GM12801 (cell line): ENCODE data around the gene DNAI2.

ENCODE experiments used
- TF ChIP-seq, protein P1 (sequence below): IDR thresholded peaks from one replicate; pipeline ENCODE4 v1.5.1; 2011; ENCODE audit warnings: control low read depth; ENCODE audit not compliant: insufficient read length; ENCODE audit errors: extremely low read depth

Gene DNAI2

DNA sequence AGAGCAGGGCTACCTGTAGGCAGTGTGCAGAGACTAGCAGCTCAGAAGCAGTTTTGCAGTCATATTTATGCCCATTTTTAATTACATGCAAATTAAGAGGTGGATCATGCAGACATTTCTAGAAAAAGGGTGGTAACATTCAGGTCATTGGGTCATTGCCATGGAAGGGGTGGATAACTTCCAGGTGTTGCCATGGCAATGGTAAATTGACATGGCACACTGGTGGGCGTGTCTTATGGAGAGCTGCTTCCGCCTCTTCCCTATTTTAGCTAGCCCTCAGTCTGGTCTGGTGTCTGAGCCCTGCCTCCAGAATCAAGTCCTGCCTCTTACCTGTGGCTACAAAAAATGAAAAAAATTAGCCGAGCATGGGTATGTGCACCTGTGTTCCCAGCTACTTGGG is 2.8 kb upstream of the DNAI2 start:
- TF ChIP-seq, protein P1, sequence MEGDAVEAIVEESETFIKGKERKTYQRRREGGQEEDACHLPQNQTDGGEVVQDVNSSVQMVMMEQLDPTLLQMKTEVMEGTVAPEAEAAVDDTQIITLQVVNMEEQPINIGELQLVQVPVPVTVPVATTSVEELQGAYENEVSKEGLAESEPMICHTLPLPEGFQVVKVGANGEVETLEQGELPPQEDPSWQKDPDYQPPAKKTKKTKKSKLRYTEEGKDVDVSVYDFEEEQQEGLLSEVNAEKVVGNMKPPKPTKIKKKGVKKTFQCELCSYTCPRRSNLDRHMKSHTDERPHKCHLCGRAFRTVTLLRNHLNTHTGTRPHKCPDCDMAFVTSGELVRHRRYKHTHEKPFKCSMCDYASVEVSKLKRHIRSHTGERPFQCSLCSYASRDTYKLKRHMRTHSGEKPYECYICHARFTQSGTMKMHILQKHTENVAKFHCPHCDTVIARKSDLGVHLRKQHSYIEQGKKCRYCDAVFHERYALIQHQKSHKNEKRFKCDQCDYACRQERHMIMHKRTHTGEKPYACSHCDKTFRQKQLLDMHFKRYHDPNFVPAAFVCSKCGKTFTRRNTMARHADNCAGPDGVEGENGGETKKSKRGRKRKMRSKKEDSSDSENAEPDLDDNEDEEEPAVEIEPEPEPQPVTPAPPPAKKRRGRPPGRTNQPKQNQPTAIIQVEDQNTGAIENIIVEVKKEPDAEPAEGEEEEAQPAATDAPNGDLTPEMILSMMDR: no peak

DNA sequence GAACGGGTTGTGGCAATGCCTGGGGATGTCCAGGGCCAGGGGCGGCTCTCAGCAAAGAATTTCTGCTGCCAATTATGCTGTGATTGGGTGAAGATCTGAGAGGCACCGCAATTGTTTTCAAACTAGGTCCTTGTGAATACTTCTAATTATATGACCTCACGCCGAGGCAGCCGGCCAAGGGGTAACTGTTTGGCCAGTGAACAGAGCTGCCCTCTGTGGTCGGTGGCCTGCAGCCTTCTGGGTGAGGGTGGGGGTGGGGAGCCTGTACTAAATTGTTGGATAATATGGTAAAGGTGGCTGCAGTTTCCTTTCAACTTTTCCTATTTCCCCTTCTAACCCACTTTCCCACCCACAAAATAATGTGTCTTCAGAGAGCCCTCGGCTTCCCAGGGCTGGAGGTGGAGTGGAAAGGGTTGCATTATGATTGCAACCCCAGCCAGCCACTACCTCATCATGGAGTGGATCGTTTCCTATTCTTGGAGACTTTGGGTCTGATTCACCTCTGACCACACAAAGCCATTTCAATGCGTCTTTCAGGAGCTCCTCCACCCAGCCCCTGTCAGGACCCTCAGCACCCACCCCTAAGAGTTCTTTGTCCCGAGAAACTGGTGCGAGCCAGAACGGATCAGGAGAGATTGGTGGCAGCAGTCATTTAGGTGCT is 2.0 kb upstream of the DNAI2 start:
- TF ChIP-seq, protein P1: no peak

DNA sequence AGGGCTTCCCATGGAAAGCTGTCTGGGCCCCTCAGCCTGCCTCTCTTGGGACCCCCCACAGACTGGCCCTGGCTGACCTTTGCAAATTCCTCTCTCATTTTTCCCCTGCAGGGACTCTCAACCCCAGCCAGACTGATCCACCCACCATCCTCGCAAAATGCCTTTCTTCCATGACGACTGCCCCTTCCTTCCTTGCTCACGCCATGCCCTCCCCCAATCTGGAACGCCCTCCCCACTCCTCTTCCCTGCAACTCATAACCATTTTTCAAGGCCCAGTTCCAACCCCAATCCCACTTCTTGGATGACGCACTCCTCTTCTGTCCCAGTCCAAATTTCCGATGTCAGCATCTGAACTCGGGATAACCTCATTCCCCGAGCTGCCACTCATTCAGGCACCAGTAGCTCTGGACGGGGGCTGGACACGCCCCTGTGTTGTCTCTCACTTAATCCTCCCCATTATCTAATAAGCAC is 1.3 kb upstream of the DNAI2 start:
- TF ChIP-seq, protein P1: no peak

DNA sequence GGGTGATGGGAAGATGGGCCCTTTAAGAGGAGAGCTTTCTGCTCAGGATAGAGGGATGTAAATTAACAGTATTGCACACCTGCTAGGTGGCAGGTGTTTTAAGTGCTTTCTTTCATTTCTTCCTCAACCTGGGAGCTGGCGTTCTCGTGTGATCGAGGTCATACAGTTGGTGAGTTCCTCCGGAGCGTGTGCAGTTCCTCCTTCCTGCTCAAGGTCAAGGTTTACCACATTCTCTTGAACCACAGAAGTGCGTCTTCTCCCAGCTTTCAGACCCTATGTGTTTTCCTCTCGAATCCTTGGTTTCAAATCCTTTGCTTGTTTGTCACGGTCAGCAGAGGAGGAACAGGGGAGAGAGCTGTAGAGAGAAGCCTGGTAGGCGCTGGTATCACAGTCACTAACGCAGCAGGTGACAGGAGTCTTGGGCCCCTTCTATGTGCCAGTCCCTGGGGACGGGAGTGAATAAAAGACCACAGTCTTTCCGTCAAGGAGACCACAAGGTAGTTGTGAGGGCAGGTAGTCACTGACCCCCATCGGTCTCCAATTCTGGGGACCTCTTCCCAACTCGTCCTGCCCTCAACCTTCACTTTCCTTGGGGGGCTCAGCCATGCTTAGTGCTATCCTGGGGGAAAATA is 791 bp downstream of the DNAI2 start:
- TF ChIP-seq, protein P1: no peak

DNA sequence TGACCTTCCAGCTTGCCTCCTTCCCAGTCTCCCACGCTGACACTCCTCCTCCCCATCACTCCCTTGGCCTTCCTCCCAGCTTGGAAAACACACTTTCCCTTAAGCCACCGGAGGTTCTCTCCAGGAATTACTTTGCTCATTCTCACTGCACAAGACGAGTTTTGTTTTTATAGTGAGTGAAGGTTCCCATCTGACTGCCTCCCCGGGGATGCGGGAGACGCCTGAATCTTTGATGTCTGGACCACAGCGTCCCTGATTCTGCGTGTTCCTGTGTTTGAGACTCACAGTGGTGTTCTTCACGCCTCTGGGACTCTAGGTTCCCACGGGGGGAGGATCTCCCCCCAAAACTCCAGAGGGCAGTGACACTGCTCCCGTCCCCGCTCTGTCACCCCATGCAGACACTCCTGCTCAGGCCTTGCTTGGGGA is 2.0 kb downstream of the DNAI2 start:
- TF ChIP-seq, protein P1: no peak

DNA sequence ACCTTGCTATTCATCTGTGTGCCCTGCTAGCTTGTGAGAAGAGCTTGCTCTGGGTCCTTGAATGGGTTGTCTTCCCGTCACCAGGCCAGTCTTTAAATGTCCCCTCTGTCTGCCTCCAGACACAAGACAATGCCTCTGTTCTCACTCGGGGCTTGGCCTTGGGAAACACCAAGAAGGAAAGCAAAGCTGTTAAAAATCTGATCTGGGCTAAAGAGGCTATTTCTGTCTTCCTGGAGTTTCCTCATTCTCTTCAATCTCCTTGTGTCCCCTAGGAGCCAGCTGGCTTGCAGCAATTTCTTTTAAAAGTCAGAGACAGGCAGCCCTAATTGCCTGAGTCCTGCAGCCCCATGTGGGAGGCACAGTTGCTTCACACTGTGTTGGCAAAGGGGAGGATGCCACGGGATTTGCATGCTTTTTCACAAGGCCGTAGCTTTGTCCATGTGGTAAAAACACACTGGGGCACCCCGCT is 2.5 kb downstream of the DNAI2 start:
- TF ChIP-seq, protein P1: no peak

DNA sequence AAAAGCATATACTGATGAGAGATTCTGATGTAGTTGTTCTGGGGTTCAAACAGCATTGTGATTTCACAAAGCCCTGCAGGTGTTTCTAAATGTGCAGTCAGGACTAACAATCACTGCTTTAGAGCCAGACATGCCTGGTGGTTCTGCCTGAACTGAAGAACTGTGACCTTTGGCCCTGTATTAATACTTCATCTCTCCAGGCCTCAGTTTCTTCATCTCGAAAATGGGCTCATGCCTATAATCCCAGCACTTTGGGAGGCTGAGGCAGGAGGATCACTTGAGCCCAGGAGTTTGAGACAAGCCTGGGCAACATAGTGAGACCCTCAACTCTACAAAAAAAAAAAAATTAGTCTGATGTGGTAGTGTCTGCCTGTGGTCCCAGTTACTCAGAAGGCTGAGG is 3.9 kb downstream of the DNAI2 start:
- TF ChIP-seq, protein P1: no peak
